ENCODE results near the gene PPP2R3A.
A peak's percentile ranks its signal among the peaks of the same experiment; 100 is the strongest.
"Not testable (repeated sequence)": the region's sequence is repeated elsewhere in the genome, so short reads cannot be mapped to it uniquely, and the experiment has no call there.

PPP2R3A gene

GRCh38 chr3:136184703-136185102 lies 219.2 kb downstream of the PPP2R3A start:
- no CpG with 5 or more reads among the region's 2 CpGs for WGBS, 2 experiments (ENCODE audit: insufficient coverage in 2 of 2)
- Histone ChIP-seq H3K4me1 (ENCODE audit: control insufficient read depth, insufficient read depth, low read length, poor library complexity, severe bottlenecking) (peaks cover 11% of the 10 kb centered on the region), H3K9me3 (ENCODE audit: control insufficient read depth, low read length) (no peaks in the 10 kb centered on the region), H3K4me3 (ENCODE audit: extremely low read depth, insufficient read depth, low read length, poor library complexity, severe bottlenecking) (no peak overlapping the region), H3K36me3 (ENCODE audit: control insufficient read depth, insufficient read depth, low read length) (no peaks in the 10 kb centered on the region), H3K27ac (ENCODE audit: low read depth, low read length, severe bottlenecking) (no peak overlapping the region)

DNA sequence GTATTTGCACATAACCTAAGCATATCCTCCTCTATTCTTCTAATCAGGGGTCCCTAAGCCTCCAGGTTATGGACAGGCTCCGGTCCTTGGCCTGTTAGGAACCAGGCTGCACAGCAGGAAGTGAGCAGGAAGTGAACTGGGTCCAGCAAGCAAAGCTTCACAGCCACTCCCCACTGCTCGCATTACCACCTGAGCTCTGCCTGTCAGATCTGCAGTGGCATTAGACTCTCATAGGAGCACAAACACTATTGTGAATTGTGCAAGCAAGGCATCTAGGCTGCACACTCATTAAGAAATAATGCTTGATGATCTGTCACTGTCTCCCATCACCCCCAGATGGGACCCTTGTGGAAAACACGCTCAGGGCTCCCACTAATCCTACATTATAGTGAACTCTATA lies 220.8 kb downstream of the PPP2R3A start:
- H3K4me3 ChIP-seq (ENCODE audit: extremely low read depth, insufficient read depth, low read length, poor library complexity, severe bottlenecking) = no peak overlapping the region
- peaks cover 11% of the 10 kb centered on the region for H3K4me1 ChIP-seq (ENCODE audit: control insufficient read depth, insufficient read depth, low read length, poor library complexity, severe bottlenecking)
- no peak overlapping the region for H3K27ac ChIP-seq (ENCODE audit: low read depth, low read length, severe bottlenecking)
- peaks cover 8% of the 10 kb centered on the region for H3K36me3 ChIP-seq (ENCODE audit: control insufficient read depth, insufficient read depth, low read length)
- WGBS, 2 experiments (ENCODE audit: insufficient coverage in 2 of 2) = 78 to 89% methylated on average over 1 to 2 of the region's 3 CpGs
- H3K9me3 ChIP-seq (ENCODE audit: control insufficient read depth, low read length) = no peaks in the 10 kb centered on the region

DNA sequence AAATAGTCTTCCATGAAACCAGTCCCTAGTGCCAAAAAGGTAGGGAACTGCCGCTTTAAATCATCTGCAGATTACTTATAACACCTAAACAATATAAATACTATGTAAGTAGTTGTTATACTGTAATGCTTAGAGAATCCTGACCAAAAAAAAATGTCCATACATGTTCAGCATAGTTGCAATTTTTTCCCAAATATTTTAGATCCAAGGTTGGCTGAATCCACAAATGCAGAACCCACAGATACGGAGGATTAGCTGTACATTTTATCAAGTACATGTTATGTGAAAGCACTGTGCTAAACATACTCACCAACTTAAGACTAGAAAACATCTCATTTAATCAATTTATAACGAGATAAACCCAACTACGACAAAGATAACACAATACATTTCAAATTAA lies 221.3 kb downstream of the PPP2R3A start:
- 88 to 100% methylated on average over 2 of the region's 4 CpGs for WGBS, 2 experiments (ENCODE audit: insufficient coverage in 2 of 2)
- Histone ChIP-seq H3K4me1 (ENCODE audit: control insufficient read depth, insufficient read depth, low read length, poor library complexity, severe bottlenecking) (peaks cover 11% of the 10 kb centered on the region), H3K36me3 (ENCODE audit: control insufficient read depth, insufficient read depth, low read length) (peaks cover 12% of the 10 kb centered on the region), H3K4me3 (ENCODE audit: extremely low read depth, insufficient read depth, low read length, poor library complexity, severe bottlenecking) (no peak overlapping the region), H3K9me3 (ENCODE audit: control insufficient read depth, low read length) (no peaks in the 10 kb centered on the region), H3K27ac (ENCODE audit: low read depth, low read length, severe bottlenecking) (no peak overlapping the region)

- no peak overlapping the region for H3K4me3 ChIP-seq (ENCODE audit: extremely low read depth, insufficient read depth, low read length, poor library complexity, severe bottlenecking)
- WGBS, 2 experiments (ENCODE audit: insufficient coverage in 2 of 2) = 79 to 89% methylated on average over 3 of the region's 4 CpGs
- peaks cover 12% of the 10 kb centered on the region for H3K36me3 ChIP-seq (ENCODE audit: control insufficient read depth, insufficient read depth, low read length)
- no peaks in the 10 kb centered on the region for H3K9me3 ChIP-seq (ENCODE audit: control insufficient read depth, low read length)
- H3K4me1 ChIP-seq (ENCODE audit: control insufficient read depth, insufficient read depth, low read length, poor library complexity, severe bottlenecking) = peaks cover 11% of the 10 kb centered on the region
- H3K27ac ChIP-seq (ENCODE audit: low read depth, low read length, severe bottlenecking) = no peak overlapping the region
Measured at GRCh38 chr3:136187868-136188267, 222.3 kb downstream of the PPP2R3A start.

- no CpG with 5 or more reads among the region's 5 CpGs for WGBS, 2 experiments (ENCODE audit: insufficient coverage in 2 of 2)
- no peaks in the 10 kb centered on the region for H3K9me3 ChIP-seq (ENCODE audit: control insufficient read depth, low read length)
- H3K4me1 ChIP-seq (ENCODE audit: control insufficient read depth, insufficient read depth, low read length, poor library complexity, severe bottlenecking) = peaks cover 11% of the 10 kb centered on the region
- H3K36me3 ChIP-seq (ENCODE audit: control insufficient read depth, insufficient read depth, low read length) = peaks cover 12% of the 10 kb centered on the region
- no peak overlapping the region for H3K4me3 ChIP-seq (ENCODE audit: extremely low read depth, insufficient read depth, low read length, poor library complexity, severe bottlenecking)
- H3K27ac ChIP-seq (ENCODE audit: low read depth, low read length, severe bottlenecking) = no peak overlapping the region
Measured at GRCh38 chr3:136189043-136189442, 223.5 kb downstream of the PPP2R3A start.

DNA sequence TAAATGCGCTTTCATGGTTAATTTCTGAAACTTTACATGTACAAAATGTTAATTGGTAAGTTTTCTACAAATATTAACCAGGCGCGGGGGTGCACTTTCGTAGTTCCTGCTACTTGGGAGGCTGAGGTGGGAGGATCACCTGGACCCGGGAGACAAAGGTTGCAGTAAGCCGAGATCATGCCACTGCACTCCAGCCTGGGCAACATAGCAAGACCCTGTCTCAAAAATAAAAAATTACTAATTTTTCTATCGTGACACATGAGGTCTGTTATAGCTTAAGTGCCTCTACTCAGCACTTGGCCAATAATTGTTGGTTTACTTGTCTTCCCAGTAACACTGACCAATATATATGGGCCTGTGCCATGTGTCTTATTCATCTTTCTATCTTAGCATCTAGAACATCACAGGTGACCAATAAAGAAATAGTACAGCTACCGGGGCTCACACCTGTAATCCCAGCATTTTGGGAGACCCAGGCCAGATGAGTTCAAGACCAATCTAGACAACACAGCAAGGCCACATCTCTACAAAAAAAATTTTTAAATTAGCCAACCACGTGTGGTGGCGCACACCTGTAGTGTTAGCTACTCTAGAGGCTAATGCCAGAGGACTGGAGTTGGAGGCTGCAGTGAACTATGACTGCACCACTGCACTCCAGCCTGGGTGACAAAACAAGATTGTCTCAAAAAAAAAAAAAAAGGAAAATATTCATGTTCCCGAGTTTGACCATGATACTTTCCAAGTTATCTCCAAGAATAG lies 224.5 kb downstream of the PPP2R3A start:
- H3K27ac ChIP-seq (ENCODE audit: low read depth, low read length, severe bottlenecking) = no peak overlapping the region
- no peak overlapping the region for H3K4me3 ChIP-seq (ENCODE audit: extremely low read depth, insufficient read depth, low read length, poor library complexity, severe bottlenecking)
- 90 to 92% methylated on average over 3 to 8 of the region's 11 CpGs for WGBS, 2 experiments (ENCODE audit: insufficient coverage in 2 of 2)
- H3K36me3 ChIP-seq (ENCODE audit: control insufficient read depth, insufficient read depth, low read length) = peaks cover 16% of the 10 kb centered on the region
- H3K4me1 ChIP-seq (ENCODE audit: control insufficient read depth, insufficient read depth, low read length, poor library complexity, severe bottlenecking) = peaks cover 11% of the 10 kb centered on the region
- no peaks in the 10 kb centered on the region for H3K9me3 ChIP-seq (ENCODE audit: control insufficient read depth, low read length)

- Histone ChIP-seq H3K36me3 (ENCODE audit: control insufficient read depth, insufficient read depth, low read length) (peaks cover 16% of the 10 kb centered on the region), H3K4me3 (ENCODE audit: extremely low read depth, insufficient read depth, low read length, poor library complexity, severe bottlenecking) (peak overlapping the region; percentile 87)
- H3K4me1 ChIP-seq (ENCODE audit: control insufficient read depth, insufficient read depth, low read length, poor library complexity, severe bottlenecking); H3K9me3 ChIP-seq (ENCODE audit: control insufficient read depth, low read length); H3K27ac ChIP-seq (ENCODE audit: low read depth, low read length, severe bottlenecking): not testable (repeated sequence)
- 89 to 91% methylated on average over 4 to 5 of the region's 6 CpGs for WGBS, 2 experiments (ENCODE audit: insufficient coverage in 2 of 2)
Measured at GRCh38 chr3:136192195-136192594, 226.7 kb downstream of the PPP2R3A start.

GRCh38 chr3:136192831-136193230 lies 227.3 kb downstream of the PPP2R3A start:
- Histone ChIP-seq H3K4me1 (ENCODE audit: control insufficient read depth, insufficient read depth, low read length, poor library complexity, severe bottlenecking) (peaks cover 9% of the 10 kb centered on the region), H3K36me3 (ENCODE audit: control insufficient read depth, insufficient read depth, low read length) (peaks cover 16% of the 10 kb centered on the region), H3K4me3 (ENCODE audit: extremely low read depth, insufficient read depth, low read length, poor library complexity, severe bottlenecking) (peak overlapping the region; percentile 87), H3K27ac (ENCODE audit: low read depth, low read length, severe bottlenecking) (no peak overlapping the region), H3K9me3 (ENCODE audit: control insufficient read depth, low read length) (no peaks in the 10 kb centered on the region)
- no CpG with 5 or more reads among the region's 2 CpGs for WGBS, 2 experiments (ENCODE audit: insufficient coverage in 2 of 2)

GRCh38 chr3:136193278-136194054 lies 227.9 kb downstream of the PPP2R3A start:
- Histone ChIP-seq H3K4me3 (ENCODE audit: extremely low read depth, insufficient read depth, low read length, poor library complexity, severe bottlenecking) (peak overlapping the region; percentile 87), H3K9me3 (ENCODE audit: control insufficient read depth, low read length) (peaks cover under 1% of the 10 kb centered on the region), H3K36me3 (ENCODE audit: control insufficient read depth, insufficient read depth, low read length) (peaks cover 16% of the 10 kb centered on the region), H3K27ac (ENCODE audit: low read depth, low read length, severe bottlenecking) (no peak overlapping the region), H3K4me1 (ENCODE audit: control insufficient read depth, insufficient read depth, low read length, poor library complexity, severe bottlenecking) (peaks cover 7% of the 10 kb centered on the region)
- WGBS, 2 experiments (ENCODE audit: insufficient coverage in 2 of 2) = 0 to 13% methylated on average over 1 to 3 of the region's 6 CpGs

DNA sequence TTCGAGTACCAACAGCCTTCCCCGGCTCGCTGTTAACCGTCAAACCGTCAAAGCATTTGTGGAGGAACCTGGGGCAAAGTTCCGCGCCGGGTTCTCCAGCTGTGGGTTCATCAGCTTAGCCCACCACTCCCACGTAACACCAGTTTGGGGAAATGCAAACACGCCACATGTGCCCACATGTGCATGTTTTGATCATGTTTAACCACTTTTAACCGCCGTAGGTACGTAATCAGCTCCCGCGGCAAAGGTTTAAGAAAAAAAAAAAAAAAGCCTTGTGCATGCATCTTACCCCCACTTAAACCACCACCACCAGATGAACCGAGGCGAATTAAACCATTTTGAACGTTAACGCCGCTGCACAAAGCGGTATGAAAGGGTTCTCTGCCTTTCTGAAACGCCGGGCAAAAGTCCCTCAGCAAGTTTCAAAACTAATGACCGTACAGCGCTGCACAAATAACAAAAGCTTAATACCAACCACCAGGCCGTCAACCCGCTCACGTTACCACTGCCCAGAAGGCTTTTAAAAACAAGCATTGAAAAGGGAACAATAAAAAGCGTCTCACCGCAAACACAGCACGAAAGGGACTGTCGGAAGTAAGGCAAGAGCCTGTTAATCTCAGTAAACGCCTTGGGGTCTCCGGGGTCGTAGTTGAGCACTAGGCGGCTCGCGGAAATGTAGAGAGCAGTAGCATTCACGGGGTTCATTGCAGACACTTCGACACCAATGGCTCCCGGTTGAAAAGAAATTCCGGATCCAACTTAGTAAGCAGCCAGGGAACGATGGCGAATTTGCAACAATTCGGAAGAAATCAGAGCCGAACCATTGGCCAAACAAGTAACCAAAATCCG lies 229.1 kb downstream of the PPP2R3A start:
- H3K27ac ChIP-seq (ENCODE audit: low read depth, low read length, severe bottlenecking) = peak overlapping the region; percentile 99
- 0% methylated on average over 38 to 46 of the region's 47 CpGs for WGBS, 2 experiments (ENCODE audit: insufficient coverage in 2 of 2)
- peak overlapping the region; percentile 87 for H3K4me3 ChIP-seq (ENCODE audit: extremely low read depth, insufficient read depth, low read length, poor library complexity, severe bottlenecking)
- peaks cover 7% of the 10 kb centered on the region for H3K4me1 ChIP-seq (ENCODE audit: control insufficient read depth, insufficient read depth, low read length, poor library complexity, severe bottlenecking)
- peaks cover 16% of the 10 kb centered on the region for H3K36me3 ChIP-seq (ENCODE audit: control insufficient read depth, insufficient read depth, low read length)
- peaks cover 5% of the 10 kb centered on the region for H3K9me3 ChIP-seq (ENCODE audit: control insufficient read depth, low read length)
